Smooth muscle cell (in vitro differentiated cells): ENCODE measurements around the gene COL23A1. TPM values are rescaled to one million over a fixed set of nuclear protein-coding genes. Genes with fewer than 3 reads are reported as not detected.

Source experiments
- DNase-seq: peaks from one replicate; lab custom pipeline; 2025; ENCODE audit not compliant: unreplicated experiment; lab: John Stamatoyannopoulos, UW
- H2AFZ ChIP-seq: fragments of 200-600 bp; sonication (generic); 2 replicates; pipeline ENCODE4 v1.6.0; 2016; ENCODE audit warnings: antibody characterized with exemption, low read depth, mild to moderate bottlenecking
- H3F3A ChIP-seq: fragments of 200-600 bp; sonication (generic); 2 replicates; pipeline ENCODE4 v1.6.0; 2017; ENCODE audit warnings: antibody characterized with exemption, low read depth
- H3K27ac ChIP-seq: fragments of 200-600 bp; sonication (generic); 2 replicates; pipeline ENCODE4 v1.5.1; 2016; ENCODE audit warnings: low read depth, mild to moderate bottlenecking
- H3K27me3 ChIP-seq: fragments of 200-600 bp; sonication (generic); 2 replicates; pipeline ENCODE4 v1.6.1; 2016; ENCODE audit warnings: low read depth, mild to moderate bottlenecking
- H3K36me3 ChIP-seq: fragments of 200-600 bp; sonication (generic); 2 replicates; pipeline ENCODE4 v1.5.1; 2016; ENCODE audit warnings: low read depth
- H3K4me1 ChIP-seq: fragments of 200-600 bp; sonication (generic); 2 replicates; pipeline ENCODE4 v1.5.1; 2016; ENCODE audit warnings: low read depth
- H3K4me2 ChIP-seq: fragments of 200-600 bp; sonication (generic); 2 replicates; pipeline ENCODE4 v1.6.0; 2016; ENCODE audit warnings: mild to moderate bottlenecking
- H3K4me3 ChIP-seq: fragments of 200-600 bp; sonication (generic); 2 replicates; pipeline ENCODE4 v1.5.1; 2016; ENCODE audit warnings: mild to moderate bottlenecking
- H3K79me2 ChIP-seq: fragments of 200-600 bp; sonication (generic); 2 replicates; pipeline ENCODE4 v1.6.0; 2016; ENCODE audit warnings: low read depth, mild to moderate bottlenecking
- H3K9ac ChIP-seq: fragments of 200-600 bp; sonication (generic); 2 replicates; pipeline ENCODE4 v1.6.0; 2016; ENCODE audit warnings: low read depth
- H3K9me3 ChIP-seq: fragments of 200-600 bp; sonication (generic); replicated peaks from 2 replicates; pipeline ENCODE4 v1.5.1; 2016; ENCODE audit warnings: low read depth
- H4K20me1 ChIP-seq: fragments of 200-600 bp; sonication (generic); 2 replicates; pipeline ENCODE4 v1.6.0; 2016; ENCODE audit warnings: low read depth
- CTCF ChIP-seq: fragments of 200-600 bp; sonication (generic); IDR thresholded peaks from 2 replicates; pipeline ENCODE4 v1.5.1; 2017; ENCODE audit warnings: borderline replicate concordance, mild to moderate bottlenecking, antibody characterized with exemption; ENCODE audit not compliant: insufficient read depth, poor library complexity, severe bottlenecking
- WGBS: methylation state at CpG from one replicate; pipeline ENCODE4 v1.1.7; 2016; ENCODE audit warnings: low lambda C conversion rate; 5-methylcytosine and 5-hydroxymethylcytosine counted together
- polyA plus RNA-seq: library from polyadenylated mRNA; unstranded; fragments of >200 nt; fragmentation: Nextera tagmentation; extraction: Ambion mirVana; gene quantifications from 2 replicates; pipeline ENCODE4 v1.2.1, GENCODE V29; 2016
- total RNA-seq: library from RNA; depleted of rRNA; stranded (reverse); fragments of >200 nt; gene quantifications from 2 replicates; pipeline ENCODE4 v1.2.3, GENCODE V29; 2014

Gene COL23A1
- total and polyA plus RNA-seq, 2 experiments from 2014 or later, result 5.3 to 27.4 TPM

DNA sequence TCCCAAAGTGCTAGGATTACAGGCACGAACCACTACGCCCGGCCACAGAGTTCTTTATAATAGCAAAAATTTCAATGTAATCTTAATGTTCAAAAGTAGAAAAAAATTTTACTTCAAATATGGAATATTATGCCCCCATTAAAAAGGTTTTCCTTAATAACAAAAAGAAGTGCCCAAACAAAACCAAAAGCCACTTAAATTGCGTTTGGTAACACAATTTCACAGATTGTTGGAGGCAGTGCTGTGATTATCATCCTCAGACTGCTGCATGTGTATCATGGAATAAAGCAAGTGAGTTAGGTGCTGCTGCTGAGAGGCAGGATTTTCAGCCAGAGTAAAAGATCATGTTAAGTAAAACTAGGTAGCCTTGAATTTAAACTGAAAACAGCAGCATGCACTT, 132.7 kb downstream of the COL23A1 start:
- H3K9me3 ChIP-seq, result no peaks in the 10 kb centered on the region
- 93% methylated on average over 4 of the region's 4 CpGs for WGBS
- H3K36me3 ChIP-seq, result no peaks in the 10 kb centered on the region
- no peak overlapping the region for H2AFZ ChIP-seq
- no peak overlapping the region for H3K4me3 ChIP-seq
- TF ChIP-seq CTCF, result no peak
- H3K4me2 ChIP-seq, result no peak overlapping the region
- H4K20me1 ChIP-seq, result no peaks in the 10 kb centered on the region
- H3K27ac ChIP-seq, result no peak overlapping the region
- H3K79me2 ChIP-seq, result no peaks in the 10 kb centered on the region
- no peak overlapping the region for H3K9ac ChIP-seq
- H3K27me3 ChIP-seq, result no peaks in the 10 kb centered on the region
- DNase-seq, result no peak
- H3F3A ChIP-seq, result no peaks in the 10 kb centered on the region
- no peaks in the 10 kb centered on the region for H3K4me1 ChIP-seq

GRCh38 chr5:178455480-178455835, 134.7 kb downstream of the COL23A1 start:
- Histone ChIP-seq H3K9me3 (no peaks in the 10 kb centered on the region), H3K4me3 (no peak overlapping the region), H3K79me2 (no peaks in the 10 kb centered on the region), H3K27me3 (no peaks in the 10 kb centered on the region), H3K4me2 (no peak overlapping the region), H4K20me1 (no peaks in the 10 kb centered on the region), H3K36me3 (no peaks in the 10 kb centered on the region), H3F3A (no peaks in the 10 kb centered on the region), H3K9ac (no peak overlapping the region), H2AFZ (no peak overlapping the region), H3K4me1 (no peaks in the 10 kb centered on the region), H3K27ac (no peak overlapping the region)
- no peak for DNase-seq
- TF ChIP-seq CTCF, result no peak
- 90% methylated on average over 14 of the region's 14 CpGs for WGBS

- H3K9ac ChIP-seq, result no peak overlapping the region
- H3K36me3 ChIP-seq, result no peaks in the 10 kb centered on the region
- no peak overlapping the region for H2AFZ ChIP-seq
- H3K79me2 ChIP-seq, result no peaks in the 10 kb centered on the region
- no peak for TF ChIP-seq CTCF
- H3K4me3 ChIP-seq, result no peak overlapping the region
- no peaks in the 10 kb centered on the region for H3F3A ChIP-seq
- no peak overlapping the region for H3K4me2 ChIP-seq
- H3K27me3 ChIP-seq, result no peaks in the 10 kb centered on the region
- no peaks in the 10 kb centered on the region for H3K9me3 ChIP-seq
- 92% methylated on average over 22 of the region's 22 CpGs for WGBS
- DNase-seq, result no peak
- H3K4me1 ChIP-seq, result no peaks in the 10 kb centered on the region
- no peak overlapping the region for H3K27ac ChIP-seq
- H4K20me1 ChIP-seq, result no peaks in the 10 kb centered on the region
Observed at GRCh38 chr5:178454821-178455479, 135.2 kb downstream of the COL23A1 start.

GRCh38 chr5:178454303-178454702, 135.9 kb downstream of the COL23A1 start:
- Histone ChIP-seq H3K4me2 (no peak overlapping the region), H3K9ac (no peak overlapping the region), H3K4me1 (no peaks in the 10 kb centered on the region), H4K20me1 (no peaks in the 10 kb centered on the region), H3K4me3 (no peak overlapping the region), H3K36me3 (no peaks in the 10 kb centered on the region), H3K27me3 (no peaks in the 10 kb centered on the region), H2AFZ (no peak overlapping the region), H3K27ac (peak overlapping the region; percentile 33), H3K79me2 (no peaks in the 10 kb centered on the region), H3K9me3 (no peaks in the 10 kb centered on the region), H3F3A (no peaks in the 10 kb centered on the region)
- no peak for TF ChIP-seq CTCF
- WGBS, result 73% methylated on average over 3 of the region's 3 CpGs
- DNase-seq, result no peak
